HCT116 (cell line): ENCODE measurements around the gene PCDH1. TPM values are rescaled to one million over a fixed set of nuclear protein-coding genes. Genes with fewer than 3 reads are reported as not detected.

Experiments used
- ATAC-seq: fragments of 200-7000 bp; cut with Tn5 transposase; 2 replicates; pipeline ENCODE4 v1.9.1; 2020; ENCODE audit warnings: mild to moderate bottlenecking, moderate library complexity
- BruUV-seq: library from RNA; stranded (reverse); fragments of 400-500 nt; replicated peaks from 2 replicates; lab custom pipeline; 2021; lab: Mats Ljungman, UMichigan
- CTCF ChIA-PET: fragments of 300-600 bp; sonication (Branson Sonifier 250); formaldehyde crosslinking; loops from one replicate; lab custom pipeline; 2021; ENCODE audit warnings: antibody characterized with exemption; lab: Charles Lee
- POLR2A ChIA-PET: fragments of 300-600, 350-600 bp; sonication (Branson Sonifier 250); formaldehyde crosslinking; loops from one replicate; lab custom pipeline; 2021; ENCODE audit warnings: antibody characterized with exemption; lab: Charles Lee
- RAD21 ChIA-PET, 2 experiments: fragments of 300-600 bp; sonication (Branson Sonifier 250); formaldehyde crosslinking; loops; one replicate each; lab custom pipeline; 2023; ENCODE audit warnings: low total read pairs in 2 of 2; ENCODE audit not compliant: uncharacterized antibody in 2 of 2, unreplicated experiment in 2 of 2, low non-redundant PET in 1 of 2; lab: Charles Lee
- DNase-seq: peaks from one replicate; pipeline ENCODE4 v3.0.0-alpha.2; 2010; ENCODE audit warnings: low read depth, low spot score
- H2AFZ ChIP-seq: fragments of 200-600 bp; shearing (Covaris generic), sonication (generic); 2 replicates; pipeline ENCODE4 v1.6.1; 2017; ENCODE audit warnings: low read depth, mixed run types, mixed read lengths, antibody characterized with exemption, low read length; ENCODE audit not compliant: poor library complexity, severe bottlenecking
- H3K27ac ChIP-seq: 2 replicates; pipeline ENCODE4 v1.5.1; 2012; ENCODE audit warnings: low read depth, low read length
- H3K27me3 ChIP-seq: fragments of 200-600 bp; sonication (generic); 2 replicates; pipeline ENCODE4 v1.6.1; 2016; ENCODE audit warnings: mixed run types, low read length, mixed read lengths; ENCODE audit not compliant: insufficient read depth
- H3K36me3 ChIP-seq, 2 experiments: fragments of 200-500 bp in 1 of 2; fragments of 200-600 bp in 1 of 2; sonication (Bioruptor generic) in 1 of 2; sonication (generic) in 1 of 2; 2 replicates each; pipeline versions ENCODE4 v1.5.1 to v1.6.1; 2014 to 2016; ENCODE audit warnings: low read length in 2 of 2, inconsistent platforms in 1 of 2, mixed read lengths in 1 of 2, mixed run types in 1 of 2; ENCODE audit not compliant: insufficient read depth in 2 of 2, control insufficient read depth in 1 of 2
- H3K4me1 ChIP-seq, 2 experiments: fragments of 200-600 bp in 1 of 2; sonication (generic) in 1 of 2; 2 replicates each; pipeline versions ENCODE4 v1.5.1 to v1.6.1; 2012 to 2017; ENCODE audit warnings: low read length in 2 of 2, inconsistent platforms in 1 of 2, mild to moderate bottlenecking in 1 of 2, mixed read lengths in 1 of 2, mixed run types in 1 of 2, moderate library complexity in 1 of 2; ENCODE audit not compliant: insufficient read depth in 2 of 2, control insufficient read depth in 1 of 2
- H3K4me2 ChIP-seq: fragments of 200-600 bp; sonication (generic); 2 replicates; pipeline ENCODE4 v1.6.1; 2017; ENCODE audit warnings: mixed run types, low read length, mixed read lengths
- H3K4me3 ChIP-seq, 2 experiments: fragments of 200-600 bp in 1 of 2; sonication (generic) in 1 of 2; replicated peaks in 1 of 2; 2 replicates each; pipeline ENCODE4 v1.5.1; 2011 to 2016; ENCODE audit warnings: low read length in 2 of 2, control low read depth in 1 of 2, low read depth in 1 of 2, mild to moderate bottlenecking in 1 of 2, mixed read lengths in 1 of 2, mixed run types in 1 of 2
- H3K79me2 ChIP-seq: fragments of 200-600 bp; sonication (generic); 2 replicates; pipeline ENCODE4 v1.6.1; 2017; ENCODE audit warnings: mild to moderate bottlenecking, mixed run types, low read length, moderate library complexity, mixed read lengths; ENCODE audit not compliant: insufficient read depth
- H3K9ac ChIP-seq: fragments of 200-600 bp; sonication (generic); 2 replicates; pipeline ENCODE4 v1.6.1; 2016; ENCODE audit warnings: low read length, mixed read lengths
- H3K9me2 ChIP-seq: fragments of 200-600 bp; sonication (generic), shearing (Covaris generic); 2 replicates; pipeline ENCODE4 v1.6.1; 2017; ENCODE audit warnings: mixed run types, mild to moderate bottlenecking, moderate library complexity; ENCODE audit not compliant: insufficient read depth
- H3K9me3 ChIP-seq, 2 experiments: fragments of 200-500 bp in 1 of 2; fragments of 200-600 bp in 1 of 2; sonication (Bioruptor generic) in 1 of 2; sonication (generic) in 1 of 2; 2 replicates each; pipeline ENCODE4 v1.6.1; 2014 to 2017; ENCODE audit warnings: low read length in 2 of 2, mixed read lengths in 2 of 2, inconsistent platforms in 1 of 2, low read depth in 1 of 2, mild to moderate bottlenecking in 1 of 2, mixed run types in 1 of 2, moderate library complexity in 1 of 2; ENCODE audit not compliant: control insufficient read depth in 1 of 2, insufficient read depth in 1 of 2
- H4K20me1 ChIP-seq: fragments of 200-600 bp; sonication (generic), shearing (Covaris generic); 2 replicates; pipeline ENCODE4 v1.6.1; 2017; ENCODE audit warnings: mixed run types, mild to moderate bottlenecking, moderate library complexity; ENCODE audit not compliant: insufficient read depth
- CBX3 ChIP-seq: IDR thresholded peaks from 2 replicates; pipeline ENCODE4 v1.6.1; 2012; ENCODE audit warnings: low read depth
- CEBPB ChIP-seq: IDR thresholded peaks from 2 replicates; pipeline ENCODE4 v1.6.1; 2012; ENCODE audit warnings: low read depth
- EZH2 ChIP-seq: fragments of 200-600 bp; sonication (generic); IDR thresholded peaks from 2 replicates; pipeline ENCODE4 v1.6.1; 2017; ENCODE audit warnings: antibody characterized with exemption, mixed run types
- FOSL1 ChIP-seq: IDR thresholded peaks from 2 replicates; pipeline ENCODE4 v1.6.1; 2012; ENCODE audit warnings: low read depth
- MAX ChIP-seq: IDR thresholded peaks from 2 replicates; pipeline ENCODE4 v1.6.1; 2012
- POLR2A ChIP-seq: IDR thresholded peaks from 2 replicates; pipeline ENCODE4 v1.7.0; 2011; ENCODE audit warnings: borderline replicate concordance; ENCODE audit not compliant: insufficient read depth, insufficient read length; ENCODE audit errors: extremely low read depth
- RAD21 ChIP-seq: IDR thresholded peaks from 2 replicates; pipeline ENCODE4 v1.6.1; 2012; ENCODE audit warnings: low read depth, mild to moderate bottlenecking
- SP1 ChIP-seq: IDR thresholded peaks from 2 replicates; pipeline ENCODE4 v1.6.1; 2012; ENCODE audit warnings: low read depth
- SRF ChIP-seq: IDR thresholded peaks from 2 replicates; pipeline ENCODE4 v1.6.1; 2012; ENCODE audit warnings: low read depth
- TCF7L2 ChIP-seq: IDR thresholded peaks from 2 replicates; pipeline ENCODE4 v1.7.0; 2011; ENCODE audit warnings: borderline replicate concordance, inconsistent platforms; ENCODE audit not compliant: insufficient read depth, insufficient read length; ENCODE audit errors: extremely low read depth
- YY1 ChIP-seq: IDR thresholded peaks from 2 replicates; pipeline ENCODE4 v1.6.1; 2011; ENCODE audit warnings: low read length, low read depth, moderate library complexity, mild to moderate bottlenecking; ENCODE audit not compliant: insufficient replicate concordance; ENCODE audit errors: extremely low read depth
- ZFX ChIP-seq: fragments of 450-650 bp; IDR thresholded peaks from 2 replicates; pipeline ENCODE4 v1.6.1; 2017
- ZNF274 ChIP-seq: fragments of 200-500 bp; sonication (Bioruptor generic); IDR thresholded peaks from 2 replicates; pipeline ENCODE4 v1.6.1; 2014; ENCODE audit warnings: mild to moderate bottlenecking, low read depth, low read length, inconsistent platforms
- intact Hi-C: fragments of 100-400 bp; cut with micrococcal nuclease; formaldehyde crosslinking; loops from 2 replicates; pipeline ENCODE4 v1.10.0; 2022
- total RNA-seq: library from RNA; stranded (reverse); gene quantifications from one replicate; pipeline ENCODE4 v1.2.1, GENCODE V29; 2021; ENCODE audit not compliant: unreplicated experiment
- TF ChIP-seq, protein P1 (sequence below): IDR thresholded peaks from 2 replicates; pipeline ENCODE4 v1.6.1; 2011; ENCODE audit warnings: mild to moderate bottlenecking, low read length, moderate library complexity; ENCODE audit not compliant: insufficient replicate concordance; ENCODE audit errors: extremely low read depth
- TF ChIP-seq, protein P2 (sequence below), 3 experiments: fragments of 200-600 bp in 1 of 3; sonication (generic) in 1 of 3; IDR thresholded peaks in 2 of 3; conservative IDR thresholded peaks in 1 of 3; 2 replicates each; pipeline ENCODE4 v1.5.1; 2012 to 2017; ENCODE audit warnings: low read depth in 2 of 3, low read length in 2 of 3, antibody characterized with exemption in 1 of 3, borderline replicate concordance in 1 of 3, control low read depth in 1 of 3, mild to moderate bottlenecking in 1 of 3, mixed read lengths in 1 of 3, mixed run types in 1 of 3, moderate library complexity in 1 of 3; ENCODE audit not compliant: insufficient read depth in 1 of 3
- TF ChIP-seq, protein P3 (sequence below): IDR thresholded peaks from 2 replicates; pipeline ENCODE4 v1.6.1; 2012

PCDH1 gene
- total RNA-seq, 1 experiment from 2014 or later, result 24.2 TPM

DNA sequence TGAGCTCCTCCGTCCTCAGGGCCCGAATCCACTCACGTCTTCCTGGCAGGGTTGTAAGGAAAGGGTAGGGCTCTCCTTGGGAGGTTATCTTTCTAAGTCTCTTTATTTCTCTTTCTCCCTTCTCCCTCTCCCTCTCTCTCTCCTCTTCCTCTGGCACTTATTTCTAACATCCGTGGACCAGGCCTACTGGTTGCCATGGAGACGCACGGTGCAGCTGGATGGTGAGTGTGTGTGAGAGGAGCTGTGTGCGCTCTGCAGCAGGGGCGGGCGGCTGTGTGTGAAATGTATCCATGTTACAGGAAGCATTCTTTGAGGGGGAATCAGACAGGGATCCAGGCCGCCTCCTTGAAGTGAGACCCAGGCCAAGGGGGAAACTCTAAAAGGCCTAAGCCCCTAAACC lies 32.2 kb downstream of the PCDH1 start:
- no peak for ATAC-seq
- Histone ChIP-seq H3K27ac (no peak overlapping the region), H3K4me2 (no peak overlapping the region), H2AFZ (no peak overlapping the region), H3K36me3 (no peaks in the 10 kb centered on the region), H3K9me2 (no peaks in the 10 kb centered on the region), H3K4me3 (no peak overlapping the region), H3K4me1 (peaks cover 35 to 68% of the 10 kb centered on the region in 2 experiments), H4K20me1 (no peaks in the 10 kb centered on the region), H3K9ac (no peak overlapping the region), H3K79me2 (no peaks in the 10 kb centered on the region), H3K27me3 (no peaks in the 10 kb centered on the region), H3K9me3 (no peaks in the 10 kb centered on the region)
- TF ChIP-seq SRF (no peak), CBX3 (no peak), EZH2 (no peak), RAD21 (no peak), ZNF274 (no peak), SP1 (no peak), MAX (no peak), FOSL1 (no peak), ZFX (no peak), TCF7L2 (no peak), CEBPB (no peak), POLR2A (no peak), YY1 (no peak)
- TF ChIP-seq, protein P1, sequence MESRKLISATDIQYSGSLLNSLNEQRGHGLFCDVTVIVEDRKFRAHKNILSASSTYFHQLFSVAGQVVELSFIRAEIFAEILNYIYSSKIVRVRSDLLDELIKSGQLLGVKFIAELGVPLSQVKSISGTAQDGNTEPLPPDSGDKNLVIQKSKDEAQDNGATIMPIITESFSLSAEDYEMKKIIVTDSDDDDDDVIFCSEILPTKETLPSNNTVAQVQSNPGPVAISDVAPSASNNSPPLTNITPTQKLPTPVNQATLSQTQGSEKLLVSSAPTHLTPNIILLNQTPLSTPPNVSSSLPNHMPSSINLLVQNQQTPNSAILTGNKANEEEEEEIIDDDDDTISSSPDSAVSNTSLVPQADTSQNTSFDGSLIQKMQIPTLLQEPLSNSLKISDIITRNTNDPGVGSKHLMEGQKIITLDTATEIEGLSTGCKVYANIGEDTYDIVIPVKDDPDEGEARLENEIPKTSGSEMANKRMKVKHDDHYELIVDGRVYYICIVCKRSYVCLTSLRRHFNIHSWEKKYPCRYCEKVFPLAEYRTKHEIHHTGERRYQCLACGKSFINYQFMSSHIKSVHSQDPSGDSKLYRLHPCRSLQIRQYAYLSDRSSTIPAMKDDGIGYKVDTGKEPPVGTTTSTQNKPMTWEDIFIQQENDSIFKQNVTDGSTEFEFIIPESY, result no peak
- TF ChIP-seq, protein P2, sequence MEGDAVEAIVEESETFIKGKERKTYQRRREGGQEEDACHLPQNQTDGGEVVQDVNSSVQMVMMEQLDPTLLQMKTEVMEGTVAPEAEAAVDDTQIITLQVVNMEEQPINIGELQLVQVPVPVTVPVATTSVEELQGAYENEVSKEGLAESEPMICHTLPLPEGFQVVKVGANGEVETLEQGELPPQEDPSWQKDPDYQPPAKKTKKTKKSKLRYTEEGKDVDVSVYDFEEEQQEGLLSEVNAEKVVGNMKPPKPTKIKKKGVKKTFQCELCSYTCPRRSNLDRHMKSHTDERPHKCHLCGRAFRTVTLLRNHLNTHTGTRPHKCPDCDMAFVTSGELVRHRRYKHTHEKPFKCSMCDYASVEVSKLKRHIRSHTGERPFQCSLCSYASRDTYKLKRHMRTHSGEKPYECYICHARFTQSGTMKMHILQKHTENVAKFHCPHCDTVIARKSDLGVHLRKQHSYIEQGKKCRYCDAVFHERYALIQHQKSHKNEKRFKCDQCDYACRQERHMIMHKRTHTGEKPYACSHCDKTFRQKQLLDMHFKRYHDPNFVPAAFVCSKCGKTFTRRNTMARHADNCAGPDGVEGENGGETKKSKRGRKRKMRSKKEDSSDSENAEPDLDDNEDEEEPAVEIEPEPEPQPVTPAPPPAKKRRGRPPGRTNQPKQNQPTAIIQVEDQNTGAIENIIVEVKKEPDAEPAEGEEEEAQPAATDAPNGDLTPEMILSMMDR (IDR thresholded peaks at IDR 0.05 in 2 of 3, conservative IDR thresholded peaks at IDR 0.05 in 1 of 3; ENCODE audit: borderline replicate concordance in 1 of 3, insufficient read depth in 1 of 3, low read depth in 2 of 3, low read length in 2 of 3), result no peak
- TF ChIP-seq, protein P3, sequence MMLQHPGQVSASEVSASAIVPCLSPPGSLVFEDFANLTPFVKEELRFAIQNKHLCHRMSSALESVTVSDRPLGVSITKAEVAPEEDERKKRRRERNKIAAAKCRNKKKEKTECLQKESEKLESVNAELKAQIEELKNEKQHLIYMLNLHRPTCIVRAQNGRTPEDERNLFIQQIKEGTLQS, result no peak
- POLR2A ChIA-PET, result no interaction called here
- DNase-seq, result no peak
- intact Hi-C loops, result no loop called here
- RAD21 ChIA-PET, result interaction anchor here in 1 of 2 experiments (0.6 kb wide), 1 partner anchor 33 kb away, joined by 3 read pairs; no protein-coding TSS in a partner anchor
- BruUV-seq, result no TSS peak
- CTCF ChIA-PET, result interaction anchor here (1.1 to 2.3 kb wide), 3 partner anchors 10 to 32 kb away, joined by 4 to 10 read pairs (median 7); partner anchors contain the start of gene PCDH1
